Neural crest cell (in vitro differentiated cells): ENCODE data around the gene COPS2. TPM values are rescaled to one million over a fixed set of nuclear protein-coding genes. Genes with fewer than 3 reads are reported as not detected.

ENCODE experiments used
- DNase-seq: peaks from one replicate; pipeline ENCODE4 v3.0.0; 2021; ENCODE audit warnings: low read depth, mixed read lengths, low spot score
- H3K27ac Mint-ChIP-seq: one replicate; pipeline ENCODE4 v1.8.0; 2021; ENCODE audit warnings: mild to moderate bottlenecking, mixed read lengths; ENCODE audit not compliant: unreplicated experiment
- H3K27me3 Mint-ChIP-seq: 2 replicates; pipeline ENCODE4 v1.8.0; 2021; ENCODE audit warnings: low read depth, mild to moderate bottlenecking, mixed read lengths
- H3K36me3 Mint-ChIP-seq: 2 replicates; pipeline ENCODE4 v1.8.0; 2021; ENCODE audit warnings: low read depth, mild to moderate bottlenecking, mixed read lengths
- H3K4me1 Mint-ChIP-seq: 2 replicates; pipeline ENCODE4 v1.8.0; 2021; ENCODE audit warnings: mixed read lengths
- H3K4me3 Mint-ChIP-seq: one replicate; pipeline ENCODE4 v1.8.0; 2021; ENCODE audit warnings: mild to moderate bottlenecking, mixed read lengths
- H3K9me3 Mint-ChIP-seq: 2 replicates; pipeline ENCODE4 v1.8.0; 2021; ENCODE audit warnings: mixed read lengths
- CTCF ChIP-seq: fragments of 200-600 bp; sonication (generic); conservative IDR thresholded peaks from 2 replicates; pipeline ENCODE4 v1.5.0; 2021; ENCODE audit warnings: antibody characterized with exemption, mild to moderate bottlenecking
- long read RNA-seq: library from polyadenylated mRNA; unstranded; transcript quantifications from one replicate; pipeline ENCODE4 v2.0.0, GENCODE V29; 2020
- total RNA-seq: library from RNA; stranded (reverse); gene quantifications from 2 replicates; pipeline ENCODE4 v1.2.1, GENCODE V29; 2021

Gene COPS2
- total RNA-seq: 92.8 and 94.0 TPM in 2 replicates
- long read RNA-seq, full-length matches to known transcripts: 223 of 244 reads
- long read RNA-seq, partial matches to known transcripts: 8 of 244 reads
- long read RNA-seq, other reads (novel, unspliced or antisense): 13 of 244 reads

- H3K4me1 Mint-ChIP-seq: peaks cover 43% of the 10 kb centered on the region
- H3K27me3 Mint-ChIP-seq: no peaks in the 10 kb centered on the region
- no peaks in the 10 kb centered on the region for H3K9me3 Mint-ChIP-seq
- no peaks in the 10 kb centered on the region for H3K36me3 Mint-ChIP-seq
- peak within 1 kb of the TSS; percentile 93 for H3K27ac Mint-ChIP-seq
- peak; percentile 89 for DNase-seq
- peak within 1 kb of the TSS; percentile 99 for H3K4me3 Mint-ChIP-seq
- TF ChIP-seq CTCF: no peak
Observed at GRCh38 chr15:49155110-49155833, at the start of gene COPS2. COPS2 (minus strand) TSS chr15:49155599; CDS start chr15:49155578, 21 bp downstream.

- no peaks in the 10 kb centered on the region for H3K4me1 Mint-ChIP-seq
- peaks cover 6% of the 10 kb centered on the region for H3K9me3 Mint-ChIP-seq
- no peaks in the 10 kb centered on the region for H3K27me3 Mint-ChIP-seq
- H3K27ac Mint-ChIP-seq: no peak overlapping the region
- TF ChIP-seq CTCF: no peak
- peaks cover 11% of the 10 kb centered on the region for H3K36me3 Mint-ChIP-seq
- no peak overlapping the region for H3K4me3 Mint-ChIP-seq
- DNase-seq: no peak
Observed at GRCh38 chr15:49200347-49200746, 44.9 kb upstream of the COPS2 start.

GRCh38 chr15:49199666-49200065 is 44.3 kb upstream of the COPS2 start:
- H3K27me3 Mint-ChIP-seq: no peaks in the 10 kb centered on the region
- DNase-seq: no peak
- TF ChIP-seq CTCF: no peak
- H3K27ac Mint-ChIP-seq: no peak overlapping the region
- H3K36me3 Mint-ChIP-seq: peaks cover 4% of the 10 kb centered on the region
- H3K9me3 Mint-ChIP-seq: peaks cover under 1% of the 10 kb centered on the region
- no peak overlapping the region for H3K4me3 Mint-ChIP-seq
- no peaks in the 10 kb centered on the region for H3K4me1 Mint-ChIP-seq

GRCh38 chr15:49196856-49197255 is 41.5 kb upstream of the COPS2 start:
- H3K4me1 Mint-ChIP-seq: no peaks in the 10 kb centered on the region
- no peaks in the 10 kb centered on the region for H3K9me3 Mint-ChIP-seq
- no peaks in the 10 kb centered on the region for H3K27me3 Mint-ChIP-seq
- no peak overlapping the region for H3K27ac Mint-ChIP-seq
- no peak for TF ChIP-seq CTCF
- no peak overlapping the region for H3K4me3 Mint-ChIP-seq
- DNase-seq: no peak
- no peaks in the 10 kb centered on the region for H3K36me3 Mint-ChIP-seq

- no peak for DNase-seq
- no peak overlapping the region for H3K27ac Mint-ChIP-seq
- H3K27me3 Mint-ChIP-seq: no peaks in the 10 kb centered on the region
- no peak overlapping the region for H3K4me3 Mint-ChIP-seq
- H3K4me1 Mint-ChIP-seq: peaks cover 7% of the 10 kb centered on the region
- TF ChIP-seq CTCF: no peak
- peaks cover under 1% of the 10 kb centered on the region for H3K9me3 Mint-ChIP-seq
- H3K36me3 Mint-ChIP-seq: peaks cover 1% of the 10 kb centered on the region
Observed at GRCh38 chr15:49191892-49192291, 36.5 kb upstream of the COPS2 start.
